HCT116 (cell line): Measurements from ENCODE around the gene DNHD1.

ENCODE experiments used
- CEBPB ChIP-seq: IDR thresholded peaks from 2 replicates; pipeline ENCODE4 v1.6.1; 2012; ENCODE audit warnings: low read depth
- CTCF ChIP-seq, 3 experiments: fragments of 200-600 bp in 1 of 3; sonication (generic) in 1 of 3; IDR thresholded peaks in 2 of 3; conservative IDR thresholded peaks in 1 of 3; 2 replicates each; pipeline ENCODE4 v1.5.1; 2012 to 2017; ENCODE audit warnings: low read depth in 2 of 3, low read length in 2 of 3, antibody characterized with exemption in 1 of 3, borderline replicate concordance in 1 of 3, control low read depth in 1 of 3, mild to moderate bottlenecking in 1 of 3, mixed read lengths in 1 of 3, mixed run types in 1 of 3, moderate library complexity in 1 of 3; ENCODE audit not compliant: insufficient read depth in 1 of 3
- EZH2 ChIP-seq: fragments of 200-600 bp; sonication (generic); IDR thresholded peaks from 2 replicates; pipeline ENCODE4 v1.6.1; 2017; ENCODE audit warnings: antibody characterized with exemption, mixed run types
- REST ChIP-seq: IDR thresholded peaks from 2 replicates; pipeline ENCODE4 v1.6.1; 2012; ENCODE audit warnings: low read depth
- SP1 ChIP-seq: IDR thresholded peaks from 2 replicates; pipeline ENCODE4 v1.6.1; 2012; ENCODE audit warnings: low read depth

GRCh38 chr11:6486938-6487337 is 10.1 kb upstream of the DNHD1 start:
- TF ChIP-seq CTCF (IDR thresholded peaks at IDR 0.05 in 2 of 3, conservative IDR thresholded peaks at IDR 0.05 in 1 of 3; ENCODE audit: borderline replicate concordance in 1 of 3, insufficient read depth in 1 of 3, low read depth in 2 of 3, low read length in 2 of 3): no peak
- no peak for TF ChIP-seq SP1
- TF ChIP-seq REST: no peak
- no peak for TF ChIP-seq EZH2
- no peak for TF ChIP-seq CEBPB
